Kasumi-1 (cell line): ENCODE data around the gene GP9.
"Not testable (repeated sequence)": the region's sequence is repeated elsewhere in the genome, so short reads cannot be mapped to it uniquely, and the experiment has no call there.

Experiments used
- DNase-seq, 2 experiments: peaks; one replicate each; lab custom pipeline; 2025; lab: John Stamatoyannopoulos, UW

Gene GP9

GRCh38 chr3:129050556-129051295 is 9.9 kb upstream of the GP9 start:
- no peak for DNase-seq

GRCh38 chr3:129051871-129052340 is 8.7 kb upstream of the GP9 start:
- no peak for DNase-seq

GRCh38 chr3:129052675-129053074 is 7.9 kb upstream of the GP9 start:
- no peak for DNase-seq

GRCh38 chr3:129054605-129055104 is 5.9 kb upstream of the GP9 start:
- no peak for DNase-seq

- no peak for DNase-seq
Observed at GRCh38 chr3:129056451-129057173, 4.0 kb upstream of the GP9 start.

GRCh38 chr3:129057249-129057648 is 3.3 kb upstream of the GP9 start:
- DNase-seq: no peak

- no peak for DNase-seq
Observed at GRCh38 chr3:129058441-129059200, 2.0 kb upstream of the GP9 start.

GRCh38 chr3:129059311-129059958 is 1.1 kb upstream of the GP9 start:
- DNase-seq: no peak

GRCh38 chr3:129061023-129061887 is 676 bp downstream of the GP9 start:
- no peak for DNase-seq

- no peak for DNase-seq
Observed at GRCh38 chr3:129061888-129062834, 1.6 kb downstream of the GP9 start.

GRCh38 chr3:129063091-129063640 is 2.6 kb downstream of the GP9 start:
- DNase-seq: no peak

GRCh38 chr3:129063841-129064482 is 3.4 kb downstream of the GP9 start:
- no peak for DNase-seq

GRCh38 chr3:129065016-129065719 is 4.6 kb downstream of the GP9 start:
- DNase-seq: no peak

GRCh38 chr3:129065720-129066073 is 5.1 kb downstream of the GP9 start:
- no peak for DNase-seq

- DNase-seq: peak in 1 of 2 experiments; percentile 3
Observed at GRCh38 chr3:129067719-129068118, 7.1 kb downstream of the GP9 start.

- DNase-seq: no peak
Observed at GRCh38 chr3:129068291-129068886, 7.8 kb downstream of the GP9 start.

GRCh38 chr3:129069313-129070085 is 8.9 kb downstream of the GP9 start:
- DNase-seq: not testable (repeated sequence)
